Bone marrow (tissue), 2 donors: Measurements from ENCODE around the gene DENND5B.
A peak's percentile ranks its signal among the peaks of the same experiment; 100 is the strongest.
"Not testable (repeated sequence)": the region's sequence is repeated elsewhere in the genome, so short reads cannot be mapped to it uniquely, and the experiment has no call there.

ENCODE experiments used
- DNase-seq, 2 donors: peaks; one replicate each; lab custom pipeline; 2025; lab: John Stamatoyannopoulos, UW

Gene DENND5B

GRCh38 chr12:31591380-31591901 is 505 bp upstream of the DENND5B start:
- no peak for DNase-seq

DNA sequence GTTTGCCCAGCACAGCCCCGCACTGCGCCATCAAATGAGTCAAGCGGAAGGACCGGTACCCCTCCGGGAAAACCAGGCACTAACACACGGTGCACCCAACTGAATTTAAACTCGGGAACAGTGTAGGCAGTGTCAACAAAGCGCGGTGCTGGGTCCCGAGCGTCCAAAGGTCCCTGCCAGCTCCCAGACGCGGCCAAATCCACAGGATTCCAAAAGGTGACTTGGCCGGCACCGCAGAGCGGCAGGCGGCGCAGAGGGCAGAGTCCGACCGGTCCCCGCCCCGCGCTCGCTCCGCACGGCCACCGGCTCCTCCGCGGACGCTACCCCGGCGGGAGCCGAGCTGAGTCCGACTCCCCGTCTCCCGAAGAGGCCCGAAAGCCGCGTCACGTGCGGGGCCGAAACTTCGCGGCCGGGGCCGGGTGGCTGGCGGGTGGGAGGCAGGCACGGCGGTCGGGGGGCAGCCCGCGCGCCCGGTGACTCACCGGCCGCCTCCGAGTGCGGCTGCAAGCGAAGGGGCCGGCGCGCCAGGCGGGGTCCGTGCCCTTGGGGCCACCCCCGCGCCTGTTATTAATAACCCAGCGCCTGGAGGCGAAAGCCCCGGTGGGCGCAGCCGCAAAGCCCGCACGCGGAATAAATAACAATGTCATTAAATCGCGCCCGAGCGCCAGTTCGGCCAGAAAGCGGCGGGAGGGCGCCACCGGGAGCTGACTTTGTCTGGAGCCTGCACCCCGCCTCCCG is 863 bp downstream of the DENND5B start:
- DNase-seq: peak in 1 of 2 donors; percentile 63

DNA sequence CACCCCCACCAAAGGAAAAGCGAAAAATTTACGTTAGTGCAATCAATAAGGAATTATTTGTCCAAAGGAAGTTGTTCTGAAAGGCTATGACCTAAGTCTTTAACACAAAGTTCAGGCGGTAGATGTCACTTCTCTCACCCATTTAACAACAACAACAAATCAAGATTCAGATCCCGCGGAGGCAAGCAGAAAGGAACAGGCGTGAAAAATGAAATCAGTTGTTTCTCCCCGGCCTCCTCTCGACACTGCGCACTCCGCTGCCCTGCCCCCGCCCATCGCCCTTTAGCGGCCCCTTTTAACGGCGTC is 1.4 kb downstream of the DENND5B start:
- no peak for DNase-seq

DNA sequence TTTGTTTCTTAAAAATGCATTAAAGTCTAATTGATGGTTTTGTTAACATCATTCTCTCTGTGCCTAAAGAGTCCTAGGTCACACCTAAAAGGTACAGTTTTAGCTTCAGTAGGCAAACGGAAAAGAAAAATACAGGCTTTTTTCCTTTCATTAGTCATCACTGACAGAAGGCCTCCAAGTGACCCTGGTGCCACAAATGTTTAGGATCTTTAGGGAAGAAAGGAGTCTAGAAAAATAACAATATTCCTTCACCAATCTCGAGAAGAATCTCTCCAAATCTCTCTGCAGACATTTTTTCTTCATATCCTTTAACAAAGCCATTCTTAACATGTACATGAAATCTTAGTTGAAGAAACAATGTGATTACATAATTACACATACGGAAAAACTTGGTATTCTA is 2.0 kb downstream of the DENND5B start:
- DNase-seq: no peak

DNA sequence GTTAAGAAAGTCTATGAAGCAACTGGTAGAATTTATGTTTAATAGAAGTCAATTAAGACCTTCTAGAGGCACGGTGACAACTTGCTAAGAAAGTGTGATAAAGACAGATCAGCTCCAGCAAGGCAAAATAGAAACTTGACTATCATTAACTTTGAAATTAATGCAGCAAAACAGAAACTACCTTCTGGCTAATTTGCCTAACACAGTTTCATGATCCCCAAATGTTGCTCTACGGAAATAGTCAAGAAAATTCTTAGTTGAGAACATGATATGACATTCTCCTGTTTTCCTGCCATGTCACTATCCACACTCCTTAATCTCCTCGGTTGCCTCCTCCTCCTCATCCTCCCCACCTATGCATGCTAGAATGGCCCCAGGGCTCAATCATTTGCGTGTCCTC is 4.2 kb downstream of the DENND5B start:
- no peak for DNase-seq

- DNase-seq: no peak
These were observed 5.0 kb downstream of the DENND5B start for GRCh38 chr12:31585895-31586294.

GRCh38 chr12:31585271-31585670 is 5.7 kb downstream of the DENND5B start:
- no peak for DNase-seq

DNA sequence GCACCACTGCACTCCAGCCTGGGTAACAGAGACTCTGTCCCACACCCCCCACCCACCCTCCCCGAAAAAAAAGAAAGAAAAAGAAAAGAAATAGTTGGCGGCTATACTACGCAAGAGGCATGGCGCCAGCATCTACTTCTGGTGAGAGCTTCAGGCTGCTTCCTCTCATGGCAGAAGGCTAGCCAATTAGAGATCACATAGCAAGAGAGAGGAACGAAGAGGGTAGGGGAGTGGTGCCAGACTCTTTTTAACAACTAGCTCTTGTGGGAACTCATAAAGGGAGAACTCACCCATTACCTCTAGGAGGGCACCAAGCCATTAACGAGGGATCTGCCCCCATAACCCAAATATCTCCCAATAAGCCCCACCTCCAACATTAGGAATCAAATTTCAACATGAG is 6.2 kb downstream of the DENND5B start:
- DNase-seq: no peak

GRCh38 chr12:31583878-31584277 is 7.1 kb downstream of the DENND5B start:
- DNase-seq: no peak

DNA sequence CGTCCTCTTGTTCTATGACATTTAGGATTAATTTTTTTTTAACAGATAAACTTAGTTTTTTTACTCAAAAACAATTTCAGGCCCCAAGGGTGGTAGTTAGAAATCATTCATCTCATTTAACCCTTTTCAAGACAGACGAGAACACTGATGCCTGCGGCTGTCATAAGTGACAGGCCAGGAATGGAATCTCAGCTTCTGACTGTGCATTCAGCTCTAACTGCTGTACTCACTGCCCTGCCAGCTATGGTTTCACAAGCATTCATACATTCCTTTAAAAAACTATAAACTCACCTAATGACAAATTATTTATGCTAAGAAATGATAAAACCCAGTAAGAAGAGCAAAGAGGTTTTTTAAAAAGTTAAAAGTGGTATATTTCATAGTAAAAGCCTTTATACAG is 8.8 kb downstream of the DENND5B start:
- no peak for DNase-seq

DNA sequence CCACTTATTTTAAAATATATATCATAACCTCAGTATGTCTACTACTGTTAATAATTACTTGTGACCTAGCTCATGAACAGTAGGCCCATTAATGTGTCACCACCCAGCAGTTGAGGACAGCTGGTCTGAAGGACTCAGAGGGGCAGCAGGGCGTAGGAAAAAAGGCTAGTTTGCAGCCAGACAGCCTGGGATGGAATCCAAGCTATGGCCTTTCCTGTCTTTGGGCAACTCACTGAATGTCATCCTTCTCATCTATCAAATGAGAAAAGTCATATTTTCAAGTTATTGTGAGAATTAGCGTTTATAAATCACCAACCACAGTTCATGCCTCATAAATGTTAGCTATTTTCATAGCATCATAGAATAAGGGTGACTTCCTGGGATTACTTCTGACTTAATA is 12.3 kb downstream of the DENND5B start:
- no peak for DNase-seq

DNA sequence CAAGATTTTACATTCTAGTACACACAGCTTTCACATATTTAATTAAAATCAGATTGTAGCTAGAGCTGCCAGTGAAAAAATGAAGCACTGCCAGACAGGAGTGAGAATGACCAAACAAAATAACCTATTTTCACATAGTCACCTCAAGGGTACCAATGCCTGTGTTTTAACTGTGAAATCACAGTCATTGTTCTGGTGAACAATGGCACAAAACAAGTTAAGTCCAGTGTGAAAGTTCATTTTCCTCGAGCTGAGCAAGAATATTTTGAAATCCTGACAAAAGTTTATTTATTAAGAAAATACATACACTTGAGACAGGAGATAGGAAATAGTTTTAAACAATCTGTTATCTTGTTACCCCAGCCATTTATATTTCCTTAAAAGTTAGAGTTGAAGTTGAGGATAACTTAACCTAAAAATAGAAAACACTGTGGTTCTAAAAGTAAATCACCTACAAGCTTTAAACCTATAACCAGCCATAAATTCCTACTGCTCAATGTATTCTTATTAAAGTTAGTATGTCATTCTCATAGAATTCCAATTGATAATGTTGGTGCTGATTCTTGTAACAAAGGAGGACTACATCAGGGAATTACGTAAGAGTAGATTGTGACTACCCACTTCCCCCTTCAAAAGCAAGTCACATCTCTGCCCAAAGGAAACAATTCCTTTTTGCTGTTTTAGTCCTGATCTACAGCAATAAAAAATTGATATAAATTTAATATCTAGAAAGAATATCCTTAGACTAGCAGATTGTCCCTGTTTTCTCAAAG is 15.9 kb downstream of the DENND5B start:
- no peak for DNase-seq

DNA sequence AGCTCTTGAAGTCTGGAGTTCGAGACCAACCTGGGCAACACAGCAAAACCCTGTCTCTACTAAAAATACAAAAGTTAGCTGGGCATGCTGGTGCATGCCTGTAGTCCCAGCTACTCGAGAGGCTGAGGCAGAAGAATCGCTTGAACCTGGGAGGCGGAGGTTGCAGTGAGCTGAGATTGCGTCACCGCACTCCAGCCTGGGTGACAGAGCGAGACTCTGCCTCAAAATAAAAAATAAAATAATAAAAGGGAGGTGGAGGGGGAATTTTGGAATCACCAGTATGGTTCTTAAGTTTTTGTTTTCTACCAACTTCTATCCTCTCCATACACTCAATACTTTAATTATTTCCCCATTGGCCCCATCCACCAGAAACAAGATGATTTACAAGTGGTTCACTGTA is 16.6 kb downstream of the DENND5B start:
- DNase-seq: not testable (repeated sequence)

- no peak for DNase-seq
These were observed 17.9 kb downstream of the DENND5B start for GRCh38 chr12:31572900-31573600.

GRCh38 chr12:31570880-31571279 is 20.1 kb downstream of the DENND5B start:
- DNase-seq: no peak

DNA sequence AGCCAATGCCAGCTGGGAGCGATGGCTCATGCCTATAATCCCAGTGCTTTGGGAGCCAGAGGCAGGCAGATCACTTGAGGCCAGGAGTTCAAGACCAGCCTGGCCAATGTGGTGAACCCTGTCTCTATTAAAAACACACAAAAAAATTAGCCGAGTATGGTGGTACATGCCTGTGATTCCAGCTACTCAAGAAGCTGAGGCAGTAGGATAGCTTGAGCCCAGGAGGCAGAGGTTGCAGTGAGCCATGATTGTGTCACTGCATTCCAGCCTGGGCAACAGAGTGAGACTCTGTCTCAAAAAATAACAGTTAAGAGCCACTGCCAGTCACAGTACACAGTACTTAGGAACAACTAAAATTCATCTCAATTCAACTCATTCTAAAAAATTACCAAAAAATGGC is 21.4 kb downstream of the DENND5B start:
- not testable (repeated sequence) for DNase-seq

DNA sequence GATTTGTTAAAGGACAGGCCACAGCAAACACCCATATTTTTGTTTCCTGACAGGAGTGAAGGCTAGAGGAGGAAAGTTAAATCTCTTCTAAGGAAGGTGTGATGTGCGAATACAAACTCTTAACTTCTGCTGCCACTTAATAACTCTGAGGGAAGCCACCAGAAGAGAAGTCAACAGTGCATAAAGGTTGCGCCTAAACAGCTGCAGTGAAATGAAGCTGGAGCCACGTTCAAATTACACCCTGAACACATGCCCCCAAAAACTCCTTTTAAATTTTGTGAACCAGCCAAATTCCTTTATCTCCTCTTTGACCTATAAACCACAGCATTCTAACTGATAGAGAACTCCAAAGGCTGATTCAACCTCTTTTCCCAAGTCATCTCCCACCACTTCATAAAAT is 22.4 kb downstream of the DENND5B start:
- DNase-seq: no peak

- DNase-seq: no peak
These were observed 23.9 kb downstream of the DENND5B start for GRCh38 chr12:31567029-31567428.

DNA sequence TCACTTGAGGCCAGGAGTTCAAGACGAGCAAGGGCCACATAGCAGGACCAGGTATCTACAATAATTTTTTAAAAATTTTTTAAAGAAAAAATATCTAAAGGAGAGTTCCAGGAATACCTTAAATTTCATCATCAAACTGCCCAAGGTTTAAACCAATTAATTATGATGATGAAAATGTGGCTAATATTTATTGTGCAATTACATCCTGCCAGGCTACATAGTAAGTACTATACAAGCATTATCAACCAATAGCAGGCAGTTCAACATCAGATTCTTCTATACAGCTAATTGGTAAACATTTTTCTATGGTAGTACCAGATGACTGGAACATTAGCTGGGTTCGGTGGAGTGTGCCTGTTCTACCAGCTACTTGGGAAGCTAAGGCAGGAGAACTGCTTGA is 24.4 kb downstream of the DENND5B start:
- no peak for DNase-seq

DNA sequence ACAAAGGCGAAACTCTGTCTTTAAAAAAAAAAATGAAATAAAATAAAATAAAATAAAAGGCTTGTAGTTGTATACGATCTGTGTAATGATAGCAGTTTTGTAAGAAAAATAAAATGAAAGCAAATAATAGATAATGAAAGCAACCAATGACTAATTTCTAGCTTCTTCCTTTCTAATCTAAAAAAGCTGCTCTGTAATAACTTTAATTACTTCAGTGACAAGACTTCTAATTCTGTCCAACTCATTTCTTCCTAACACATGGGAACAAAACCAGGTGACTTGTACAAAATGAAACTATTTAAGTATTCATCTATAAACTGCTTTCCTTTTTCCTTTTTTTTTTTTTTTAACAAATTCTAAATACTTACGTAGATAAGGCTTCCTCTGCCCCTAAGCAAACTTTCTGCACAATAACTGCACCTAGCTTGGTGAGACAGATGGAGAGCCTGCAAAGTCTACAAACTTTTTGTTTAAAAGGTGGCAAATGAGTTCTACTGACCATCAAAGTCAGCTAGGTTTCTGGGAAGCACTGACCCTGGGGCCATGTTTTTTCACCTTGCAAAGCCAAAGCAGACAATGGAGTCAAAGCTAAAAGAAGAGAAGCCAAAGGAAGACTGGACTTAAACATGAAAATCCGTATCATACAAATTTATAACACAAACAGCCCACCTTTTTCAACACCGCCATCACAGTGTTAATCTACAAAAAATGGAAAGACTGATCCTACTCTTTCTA is 28.2 kb downstream of the DENND5B start:
- DNase-seq: no peak

GRCh38 chr12:31560516-31560915 is 30.4 kb downstream of the DENND5B start:
- DNase-seq: no peak

DNA sequence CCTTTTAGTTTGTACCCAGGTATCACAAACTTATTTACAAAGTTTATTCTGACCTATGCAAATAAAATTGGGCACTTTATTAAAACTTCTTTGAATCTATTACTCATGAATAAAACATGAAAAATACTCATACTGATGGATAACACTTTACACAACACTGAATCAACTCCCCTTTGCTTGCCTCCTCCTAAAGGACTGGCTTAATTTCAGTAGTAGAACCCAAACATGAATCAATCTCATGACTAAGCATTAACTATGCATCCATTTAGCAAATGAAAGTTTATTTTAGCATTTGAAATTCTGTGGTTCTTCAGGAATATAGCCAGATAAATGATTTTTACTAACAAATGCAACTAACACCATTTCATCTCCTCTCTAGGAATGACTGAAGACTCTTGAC is 32.4 kb downstream of the DENND5B start:
- DNase-seq: no peak
